RWPE2 (cell line): ENCODE results near the gene CARD10.

ENCODE experiments used
- ATAC-seq: fragments of 200-7000 bp; cut with Tn5 transposase; 3 replicates; pipeline ENCODE4 v1.9.1; 2021; ENCODE audit warnings: low read depth
- DNase-seq: peaks from one replicate; pipeline ENCODE4 v3.0.0-alpha.2; 2020; ENCODE audit warnings: low spot score
- H3K27ac ChIP-seq: fragments of 450-650 bp; 2 replicates; pipeline ENCODE4 v1.5.1; 2017; ENCODE audit warnings: mild to moderate bottlenecking; ENCODE audit not compliant: poor library complexity, severe bottlenecking
- H3K27me3 ChIP-seq: fragments of 250-450 bp; sonication (Bioruptor Pico); 2 replicates; pipeline ENCODE4 v1.5.1; 2021; ENCODE audit warnings: mild to moderate bottlenecking, moderate library complexity; ENCODE audit not compliant: insufficient read depth, poor library complexity, severe bottlenecking
- H3K36me3 ChIP-seq: fragments of 250-450 bp; sonication (Bioruptor Pico); 2 replicates; pipeline ENCODE4 v1.5.1; 2020; ENCODE audit warnings: low read depth, mild to moderate bottlenecking, moderate library complexity
- H3K4me1 ChIP-seq: fragments of 250-450 bp; sonication (Bioruptor Pico); 2 replicates; pipeline ENCODE4 v1.5.1; 2021; ENCODE audit warnings: mild to moderate bottlenecking, moderate library complexity; ENCODE audit not compliant: insufficient read depth, poor library complexity, severe bottlenecking
- H3K4me3 ChIP-seq: fragments of 250-450 bp; sonication (Bioruptor Pico); 2 replicates; pipeline ENCODE4 v1.5.1; 2021; ENCODE audit warnings: mild to moderate bottlenecking, moderate library complexity; ENCODE audit not compliant: severe bottlenecking
- H3K9me3 ChIP-seq: fragments of 250-450 bp; sonication (Bioruptor Pico); 2 replicates; pipeline ENCODE4 v1.5.1; 2021; ENCODE audit warnings: mild to moderate bottlenecking, moderate library complexity; ENCODE audit not compliant: severe bottlenecking
- CTCF ChIP-seq: fragments of 450-650 bp; IDR thresholded peaks from one replicate; pipeline ENCODE4 v1.5.1; 2017; ENCODE audit warnings: mild to moderate bottlenecking, moderate library complexity; ENCODE audit not compliant: poor library complexity, severe bottlenecking

CARD10 gene

DNA sequence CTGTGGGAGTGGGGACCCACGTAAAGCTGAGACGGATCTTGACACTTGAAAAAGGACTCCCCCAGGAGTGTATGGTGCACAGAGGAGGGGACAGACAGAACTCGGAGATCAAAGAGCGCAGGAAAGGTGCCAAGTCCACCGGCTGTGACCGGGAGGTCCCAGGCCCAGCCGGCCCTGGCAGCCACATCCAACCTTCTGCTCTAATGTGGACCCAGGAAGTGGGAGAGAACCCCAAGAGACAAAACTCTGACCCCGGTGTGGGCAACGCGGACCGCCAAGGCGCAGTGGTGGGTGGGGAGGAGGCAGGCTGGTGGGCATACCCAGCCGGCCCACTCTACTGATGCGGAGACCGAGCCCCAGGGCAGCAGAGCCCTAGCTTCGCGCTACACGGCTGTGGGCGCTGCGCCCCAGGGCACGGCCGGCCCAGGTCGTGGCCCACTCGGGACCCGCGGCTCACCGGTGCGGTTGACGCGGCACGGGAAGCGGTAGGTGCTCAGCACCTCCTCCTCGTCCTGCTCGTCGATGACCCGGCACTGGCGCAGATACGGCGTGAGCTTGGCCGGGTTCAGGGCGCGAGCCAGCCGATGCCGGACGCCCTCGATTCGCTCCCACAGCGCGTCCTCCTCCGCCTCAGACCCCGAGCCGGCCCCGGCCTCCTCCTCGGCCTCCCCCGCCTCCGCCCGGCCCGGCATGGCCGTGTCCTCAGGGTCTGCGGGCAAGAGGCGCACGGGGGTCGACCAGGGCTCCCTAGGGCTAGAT is 527 bp downstream of the CARD10 start:
- peak overlapping the region; percentile 79 for H3K27ac ChIP-seq
- ATAC-seq (peak; percentile 30), DNase-seq (peak; percentile 57)
- no peaks in the 10 kb centered on the region for H3K9me3 ChIP-seq
- peaks cover 16% of the 10 kb centered on the region for H3K4me1 ChIP-seq
- peak overlapping the region; percentile 95 for H3K4me3 ChIP-seq
- peaks cover 42% of the 10 kb centered on the region for H3K36me3 ChIP-seq
- no peaks in the 10 kb centered on the region for H3K27me3 ChIP-seq
- TF ChIP-seq CTCF = no peak

- no peak for TF ChIP-seq CTCF
- Histone ChIP-seq H3K27ac (peak overlapping the region; percentile 79), H3K9me3 (no peaks in the 10 kb centered on the region), H3K27me3 (no peaks in the 10 kb centered on the region), H3K4me3 (peak overlapping the region; percentile 95), H3K36me3 (peaks cover 50% of the 10 kb centered on the region), H3K4me1 (peaks cover 24% of the 10 kb centered on the region)
- ATAC-seq (peak; percentile 72), DNase-seq (peak; percentile 64)
Measured at GRCh38 chr22:37517826-37518450, 1.3 kb downstream of the CARD10 start.

DNA sequence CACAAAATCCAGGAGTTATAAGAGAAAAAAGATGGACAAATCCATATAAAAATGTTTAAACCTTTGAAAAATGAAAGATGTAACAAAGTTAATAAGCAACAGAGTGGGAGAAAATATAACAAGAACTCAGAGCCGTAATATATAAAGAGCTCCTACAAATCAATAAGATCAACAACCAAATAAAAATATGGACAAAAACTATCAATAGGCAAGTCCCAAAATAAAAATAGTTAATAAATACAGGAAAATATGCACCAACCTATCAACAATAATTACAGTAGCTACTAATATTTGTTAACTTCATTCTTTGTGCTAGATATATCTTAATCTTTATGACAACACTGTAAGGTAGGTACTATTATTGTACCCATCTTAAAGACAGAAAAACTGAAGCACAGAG is 2.8 kb downstream of the CARD10 start:
- Histone ChIP-seq H3K9me3 (no peaks in the 10 kb centered on the region), H3K27me3 (no peaks in the 10 kb centered on the region), H3K36me3 (peaks cover 61% of the 10 kb centered on the region), H3K4me3 (no peak overlapping the region), H3K4me1 (peaks cover 38% of the 10 kb centered on the region), H3K27ac (peak overlapping the region; percentile 79)
- no peak for DNase-seq
- no peak for ATAC-seq
- no peak for TF ChIP-seq CTCF

DNA sequence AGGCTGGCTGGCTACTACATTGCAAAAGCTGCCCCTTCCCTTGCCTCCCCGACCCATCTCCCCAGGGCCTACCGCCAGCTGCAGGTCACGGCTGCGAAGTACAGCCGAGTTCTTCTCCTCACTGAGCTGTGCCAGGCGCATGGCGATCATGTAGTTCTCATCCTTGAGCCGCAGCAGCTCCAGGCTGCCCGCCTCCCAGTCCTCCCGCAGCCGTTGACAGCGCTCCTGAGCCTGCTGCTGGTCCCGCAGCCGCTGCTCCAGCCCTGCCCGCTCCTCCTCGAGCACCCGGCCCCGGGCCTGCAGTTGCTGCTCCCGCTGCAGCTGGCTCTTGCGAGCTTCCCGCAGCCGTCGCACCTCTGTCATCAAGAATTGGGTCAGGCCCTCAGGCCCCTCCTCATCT is 3.3 kb downstream of the CARD10 start:
- Histone ChIP-seq H3K27ac (peak overlapping the region; percentile 6), H3K4me1 (peaks cover 38% of the 10 kb centered on the region), H3K4me3 (no peak overlapping the region), H3K9me3 (no peaks in the 10 kb centered on the region), H3K36me3 (peaks cover 61% of the 10 kb centered on the region), H3K27me3 (no peaks in the 10 kb centered on the region)
- no peak for TF ChIP-seq CTCF
- DNase-seq (no peak), ATAC-seq (no peak)
